Measurements from ENCODE around the gene C9orf78.
A peak's percentile ranks its signal among the peaks of the same experiment; 100 is the strongest.

Gene C9orf78, protein sequence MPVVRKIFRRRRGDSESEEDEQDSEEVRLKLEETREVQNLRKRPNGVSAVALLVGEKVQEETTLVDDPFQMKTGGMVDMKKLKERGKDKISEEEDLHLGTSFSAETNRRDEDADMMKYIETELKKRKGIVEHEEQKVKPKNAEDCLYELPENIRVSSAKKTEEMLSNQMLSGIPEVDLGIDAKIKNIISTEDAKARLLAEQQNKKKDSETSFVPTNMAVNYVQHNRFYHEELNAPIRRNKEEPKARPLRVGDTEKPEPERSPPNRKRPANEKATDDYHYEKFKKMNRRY

DNA sequence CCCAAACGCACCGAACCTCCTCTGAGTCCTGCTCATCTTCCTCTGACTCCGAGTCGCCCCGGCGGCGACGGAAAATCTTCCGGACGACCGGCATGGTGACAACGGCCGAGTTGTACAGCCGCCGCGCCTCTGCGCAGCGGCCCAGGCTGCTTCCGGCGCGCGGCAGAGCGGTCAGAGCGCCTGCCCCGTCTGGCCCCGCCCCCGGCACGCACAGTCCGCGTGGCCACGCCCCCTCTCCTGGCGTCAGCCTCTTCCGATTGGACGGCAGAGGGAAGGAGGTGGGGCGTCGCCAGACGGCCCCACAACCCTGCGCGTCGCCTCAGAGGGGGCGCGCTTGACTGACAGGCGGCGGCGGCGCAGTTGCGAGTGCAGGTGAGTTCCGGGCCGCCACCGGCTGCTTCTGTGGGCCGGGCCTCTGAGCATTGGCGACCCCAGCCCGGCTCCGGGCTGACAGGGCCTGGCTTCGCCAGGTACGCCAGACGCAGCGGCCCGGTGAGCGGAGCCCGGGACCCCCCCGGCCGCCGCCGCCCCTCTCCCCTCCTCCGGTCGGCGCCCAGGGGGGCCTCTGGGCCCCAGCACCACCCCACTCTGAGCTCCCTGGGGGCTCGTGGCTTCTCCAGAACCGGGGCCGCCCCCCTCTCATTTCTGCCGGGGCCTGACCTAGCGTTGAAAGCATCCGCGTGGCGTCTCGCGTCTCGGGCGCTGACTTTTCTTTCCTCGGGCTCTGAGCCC, at the start of gene C9orf78, which contains the start of gene USP20:
Gene C9orf78, minus strand, starts transcription at position 148 of the 732 bp plus-strand sequence. Its CDS starts 54 bp downstream, at position 94.
Gene USP20, plus strand, starts transcription at position 331 of the 732 bp plus-strand sequence. CDS start 17,098 bp downstream, outside the sequence.
- peak; percentile 84 for DNase-seq

DNA sequence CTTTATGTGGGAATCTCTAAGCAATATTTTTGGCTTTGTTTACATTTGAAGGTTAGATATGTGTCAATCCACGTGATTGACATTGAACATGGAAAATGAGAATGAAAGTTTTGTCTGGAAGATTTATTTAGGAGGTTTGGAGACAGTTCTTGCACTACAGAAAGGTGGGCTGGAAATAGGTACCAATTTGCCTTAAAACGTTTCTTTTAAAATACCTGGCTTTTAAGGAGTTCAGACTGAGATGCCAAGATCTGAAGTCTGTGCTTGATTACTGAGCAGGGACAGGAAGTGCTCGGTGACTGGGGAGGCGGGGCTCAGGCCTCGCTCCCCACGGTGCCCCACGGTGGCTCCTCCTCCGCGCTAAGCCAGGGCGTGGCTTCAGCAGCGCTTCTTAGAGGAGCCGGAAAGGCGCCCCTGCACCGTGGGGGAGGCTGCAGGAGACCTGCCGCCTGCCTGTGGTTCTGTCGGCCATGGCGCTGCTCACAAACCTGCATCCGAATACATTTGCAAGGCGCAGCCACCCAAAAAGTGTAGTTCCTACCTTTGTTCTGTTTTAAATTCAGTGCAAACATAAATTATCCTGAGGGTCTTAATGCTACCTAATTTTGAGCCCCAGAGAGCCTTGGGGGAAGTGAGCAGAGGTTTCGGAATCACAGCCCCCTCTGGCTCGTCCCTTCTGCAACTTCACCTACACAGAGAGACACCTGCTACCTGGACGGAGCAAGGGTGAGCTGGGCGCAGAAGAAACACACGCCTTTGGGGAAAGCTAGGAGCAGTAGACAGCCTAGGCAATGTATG, 49.3 kb upstream of the C9orf78 start:
- DNase-seq = peak; percentile 60

DNA sequence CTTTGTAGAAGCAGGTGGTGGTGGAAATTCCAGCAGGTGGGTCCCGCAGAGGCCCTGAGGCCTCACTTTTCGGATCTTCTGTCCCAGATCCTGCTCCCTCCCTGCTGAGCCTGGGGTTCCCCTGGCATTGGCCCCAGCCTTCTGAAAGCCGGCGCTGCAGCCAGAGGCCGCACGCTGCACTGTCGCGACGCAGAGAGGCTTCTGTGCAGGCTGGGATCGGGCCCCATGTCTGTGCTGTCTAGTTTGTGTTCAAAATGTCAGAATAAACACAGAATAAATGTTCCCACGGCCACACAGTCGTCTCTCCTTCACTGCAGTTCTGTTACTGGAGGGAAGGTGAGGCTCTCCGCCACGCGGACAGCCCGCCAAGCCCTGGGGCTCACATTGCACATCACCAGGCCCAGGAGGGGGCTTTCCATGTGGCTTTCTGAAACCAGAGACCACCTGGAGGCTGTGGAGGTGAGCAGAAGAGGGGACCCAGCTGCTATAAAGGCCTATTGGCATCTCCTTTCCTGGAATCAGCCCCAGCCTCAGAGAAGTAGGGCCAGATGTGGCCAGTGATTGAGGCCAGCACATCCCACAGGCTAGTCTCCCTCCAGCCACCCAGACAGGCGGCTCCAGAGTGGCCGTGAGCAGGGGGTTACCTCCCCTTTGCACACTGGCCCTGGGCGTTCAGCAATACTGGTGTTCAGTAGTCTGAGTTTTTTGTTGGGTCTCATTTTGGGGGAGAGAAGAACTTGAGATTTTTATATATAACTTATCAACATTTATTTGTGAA, 46.7 kb upstream of the C9orf78 start:
- DNase-seq = no peak

DNA sequence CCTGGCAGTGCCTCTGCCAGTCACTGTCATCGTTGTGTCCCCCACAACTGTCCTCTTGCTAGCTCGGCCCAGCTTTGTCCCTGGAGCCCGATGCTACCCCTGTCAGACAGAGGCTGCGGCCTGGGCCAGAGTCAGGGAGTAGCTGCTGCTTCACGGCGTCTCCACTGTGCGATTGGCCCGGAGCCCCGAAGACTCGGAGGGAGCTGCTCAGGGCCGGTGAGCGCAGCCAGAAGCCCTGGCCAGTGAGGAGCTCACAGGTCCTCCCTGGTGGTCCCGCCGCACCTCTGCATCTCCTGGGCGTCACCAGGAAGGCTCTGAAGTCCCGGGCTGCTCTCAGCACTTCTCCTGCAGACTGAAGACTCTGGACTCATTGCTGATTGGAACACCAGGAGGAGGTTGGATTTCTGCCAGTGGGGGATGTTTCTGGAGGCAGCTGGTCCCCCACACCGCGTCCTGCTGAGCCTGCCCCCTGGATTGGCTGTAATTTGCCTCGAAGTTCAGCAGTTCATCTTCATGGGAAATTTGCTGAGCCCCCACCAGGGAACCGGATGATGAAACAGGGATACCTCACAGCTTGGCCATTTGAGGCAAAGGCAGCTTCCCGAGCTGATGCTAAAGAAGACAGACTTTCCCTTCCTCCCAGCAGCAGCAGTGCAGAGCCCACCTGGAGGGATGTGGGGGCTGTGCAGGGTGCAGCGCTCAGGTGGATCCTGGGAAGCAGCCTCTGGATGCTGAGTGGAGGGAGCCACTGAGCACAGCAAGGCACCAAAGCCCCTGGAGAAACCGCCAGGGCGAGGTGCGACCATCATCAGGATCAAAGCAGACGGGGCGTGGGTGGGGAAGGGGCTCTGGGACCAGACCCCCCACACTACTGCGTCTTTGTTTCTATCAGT, 45.8 kb upstream of the C9orf78 start:
- no peak for DNase-seq

DNA sequence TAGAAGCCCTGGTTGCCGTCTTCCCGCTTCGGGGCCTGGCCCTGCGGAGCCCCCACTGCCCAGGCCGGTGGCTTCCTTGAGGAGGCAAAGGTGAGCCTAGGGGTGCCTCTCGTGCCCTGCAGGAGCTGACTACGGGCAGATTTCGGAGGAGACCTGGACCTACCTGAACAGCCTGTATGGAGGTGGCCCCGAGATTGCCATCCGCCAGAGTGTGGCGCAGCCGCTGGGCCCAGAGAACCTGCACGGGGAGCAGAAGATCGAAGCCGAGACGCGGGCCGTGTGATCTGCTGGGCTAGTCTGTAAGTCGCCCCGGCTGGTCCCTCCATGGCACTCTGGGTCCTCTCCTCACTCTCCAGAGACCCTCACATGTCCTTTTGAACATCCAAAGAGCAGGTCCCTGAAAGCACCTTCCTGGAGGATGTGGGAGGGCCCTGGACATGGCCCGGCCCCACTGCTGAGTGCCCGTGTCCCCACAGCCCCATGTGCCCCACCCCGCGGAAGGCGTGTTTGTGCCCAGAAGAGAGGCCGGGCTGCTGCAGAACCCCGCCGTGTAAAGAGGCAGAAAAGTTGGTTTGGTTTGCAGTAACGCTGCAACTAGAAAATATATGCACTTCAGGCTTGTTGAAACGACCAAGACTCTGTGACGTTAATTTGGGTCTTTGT, 45.0 kb upstream of the C9orf78 start:
- DNase-seq = no peak

DNA sequence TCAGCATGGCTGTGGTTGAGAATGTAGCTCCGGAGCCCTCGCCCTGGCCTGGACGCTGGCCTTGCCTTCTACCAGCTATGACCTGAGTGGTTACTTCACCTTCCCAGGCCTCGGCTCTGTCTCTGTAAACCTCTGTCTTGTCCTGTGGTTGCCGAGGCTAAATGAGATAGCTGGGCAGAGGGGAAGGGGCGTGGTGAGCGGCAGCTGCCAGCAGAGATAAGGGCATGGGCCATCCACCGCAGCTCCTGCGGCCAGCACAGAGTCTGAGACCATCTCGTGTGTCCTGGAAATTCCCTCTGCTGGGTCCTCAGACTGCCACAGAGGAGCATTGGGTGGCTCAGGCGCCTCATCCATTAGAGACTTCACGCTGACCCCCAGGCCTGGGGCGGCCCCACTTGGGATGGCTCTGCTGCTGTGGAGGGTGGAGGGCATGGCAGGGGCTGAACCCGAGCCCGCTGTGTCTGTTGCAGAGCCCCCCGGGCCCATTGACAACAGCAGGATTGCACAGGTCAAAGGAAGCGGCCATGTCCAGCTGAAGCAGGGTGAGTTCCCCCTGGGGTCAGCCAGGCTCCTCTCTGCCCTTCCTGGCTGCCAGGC, 44.1 kb upstream of the C9orf78 start:
- DNase-seq = no peak

DNA sequence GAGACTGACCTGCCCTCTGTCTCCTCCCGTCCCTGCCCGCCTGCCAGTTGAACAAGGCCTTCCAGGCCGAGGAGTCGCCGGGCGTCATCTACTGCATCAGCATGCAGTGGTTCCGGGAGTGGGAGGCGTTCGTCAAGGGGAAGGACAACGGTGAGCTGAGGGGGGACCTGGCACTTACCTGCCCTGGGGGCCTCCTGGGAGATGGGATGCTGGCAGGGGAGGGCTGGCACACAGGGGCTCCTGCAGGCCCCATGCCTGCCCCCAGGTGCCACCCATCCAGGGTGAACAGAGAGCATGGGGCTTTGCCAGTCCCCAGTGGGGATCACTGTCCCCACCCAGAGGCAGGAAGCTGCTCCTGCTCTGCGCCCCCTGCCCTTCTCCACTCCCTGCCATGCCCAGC, 43.2 kb upstream of the C9orf78 start:
- no peak for DNase-seq

DNA sequence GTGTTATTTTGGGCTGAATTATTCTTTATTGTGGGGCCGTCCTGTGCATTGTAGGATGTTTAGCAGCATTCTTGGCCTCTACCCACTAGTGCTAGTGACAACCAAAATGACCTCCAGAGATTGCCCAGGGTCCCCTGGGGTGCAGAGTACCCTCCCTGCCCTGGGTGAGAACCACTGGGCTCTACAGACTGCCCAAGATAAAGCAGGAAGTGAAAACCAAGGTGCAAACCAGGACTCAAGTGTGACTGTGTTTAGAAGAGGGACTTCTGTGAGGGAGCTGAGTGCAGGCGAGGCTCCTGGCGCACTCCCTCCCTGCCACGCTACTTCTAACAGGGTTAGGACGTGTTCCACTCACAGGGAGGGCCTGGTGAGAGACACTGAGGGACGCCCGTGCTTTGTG, 41.7 kb upstream of the C9orf78 start:
- DNase-seq = no peak

DNA sequence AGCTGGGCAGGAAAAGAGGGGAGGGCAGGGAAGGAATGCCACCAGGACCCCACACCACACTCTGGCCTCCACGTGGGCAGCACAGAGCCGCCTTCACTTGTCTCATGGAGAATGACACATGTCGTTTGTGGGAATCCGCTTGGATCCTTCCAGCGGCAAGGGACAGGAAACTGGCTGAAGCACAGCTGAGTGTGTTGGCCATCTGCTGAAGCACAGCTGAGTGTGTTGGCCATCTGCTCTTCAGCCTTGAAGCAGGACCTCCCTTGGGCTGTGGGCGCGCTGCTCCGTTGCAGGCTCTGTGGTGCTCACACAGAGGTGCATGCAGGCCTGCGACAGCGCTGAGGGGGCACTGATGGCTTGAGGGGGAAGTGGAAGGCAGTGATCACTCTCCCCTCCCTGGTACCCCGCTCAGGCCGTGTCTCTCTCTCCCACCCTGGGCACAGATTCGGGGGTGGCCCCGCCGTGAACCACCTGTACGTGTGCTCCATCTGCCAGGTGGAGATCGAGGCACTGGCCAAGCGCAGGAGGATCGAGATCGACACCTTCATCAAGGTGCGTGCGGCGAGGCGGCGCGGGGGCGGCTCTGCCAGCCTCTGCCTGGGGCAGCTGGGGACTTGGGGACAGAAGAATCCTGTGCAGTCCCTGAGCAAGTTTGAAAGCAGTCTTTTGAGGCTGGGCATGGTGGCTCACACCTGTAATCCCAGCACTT, 40.8 kb upstream of the C9orf78 start:
- DNase-seq = no peak

DNA sequence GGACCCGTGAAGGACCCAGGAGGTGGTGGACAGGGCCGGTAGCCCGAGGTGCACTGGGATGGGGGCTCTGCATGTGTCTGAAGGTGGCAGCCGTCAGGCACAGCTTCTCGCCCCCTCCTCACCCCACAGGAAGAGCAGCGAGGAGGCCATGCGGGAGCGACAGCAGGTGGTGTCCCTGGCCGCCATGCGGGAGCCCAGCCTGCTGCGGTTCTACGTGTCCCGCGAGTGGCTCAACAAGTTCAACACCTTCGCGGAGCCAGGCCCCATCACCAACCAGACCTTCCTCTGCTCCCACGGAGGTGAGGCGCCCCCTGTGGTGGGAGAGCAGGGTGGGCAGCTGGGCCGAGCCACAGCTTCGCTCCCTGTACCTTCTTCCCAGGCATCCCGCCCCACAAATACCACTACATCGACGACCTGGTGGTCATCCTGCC, 40.1 kb upstream of the C9orf78 start:
- no peak for DNase-seq

DNA sequence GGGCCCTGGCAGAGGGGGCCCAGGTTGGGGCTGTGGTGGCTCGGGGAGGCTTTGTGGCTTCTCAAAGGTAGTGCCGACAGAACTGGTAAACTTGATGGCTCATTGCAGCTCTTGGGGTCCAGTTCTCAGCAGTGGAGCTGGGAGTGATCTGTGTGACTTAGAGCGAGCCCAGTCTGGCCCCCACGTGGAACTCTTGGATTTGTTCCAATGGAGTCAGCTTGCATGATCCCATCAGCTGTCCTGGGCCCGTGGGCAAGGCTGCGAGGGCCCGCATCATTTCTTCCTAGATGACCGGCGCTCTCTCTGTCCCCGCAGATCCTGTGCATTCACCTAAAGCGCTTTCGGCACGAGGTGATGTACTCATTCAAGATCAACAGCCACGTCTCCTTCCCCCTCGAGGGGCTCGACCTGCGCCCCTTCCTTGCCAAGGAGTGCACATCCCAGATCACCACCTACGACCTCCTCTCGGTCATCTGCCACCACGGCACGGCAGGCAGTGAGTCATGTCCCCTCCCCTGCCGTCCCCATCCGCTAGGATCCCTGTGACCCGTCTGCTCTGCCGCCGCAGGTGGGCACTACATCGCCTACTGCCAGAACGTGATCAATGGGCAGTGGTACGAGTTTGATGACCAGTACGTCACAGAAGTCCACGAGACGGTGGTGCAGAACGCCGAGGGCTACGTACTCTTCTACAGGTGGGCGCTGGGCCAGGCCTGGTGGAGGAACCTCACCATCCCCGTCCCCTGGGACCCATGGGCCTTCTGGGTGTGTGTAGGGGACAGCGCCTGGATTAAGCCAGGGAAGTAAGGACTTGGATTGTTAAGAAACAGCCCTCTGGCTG, 39.4 kb upstream of the C9orf78 start:
- DNase-seq = no peak

DNA sequence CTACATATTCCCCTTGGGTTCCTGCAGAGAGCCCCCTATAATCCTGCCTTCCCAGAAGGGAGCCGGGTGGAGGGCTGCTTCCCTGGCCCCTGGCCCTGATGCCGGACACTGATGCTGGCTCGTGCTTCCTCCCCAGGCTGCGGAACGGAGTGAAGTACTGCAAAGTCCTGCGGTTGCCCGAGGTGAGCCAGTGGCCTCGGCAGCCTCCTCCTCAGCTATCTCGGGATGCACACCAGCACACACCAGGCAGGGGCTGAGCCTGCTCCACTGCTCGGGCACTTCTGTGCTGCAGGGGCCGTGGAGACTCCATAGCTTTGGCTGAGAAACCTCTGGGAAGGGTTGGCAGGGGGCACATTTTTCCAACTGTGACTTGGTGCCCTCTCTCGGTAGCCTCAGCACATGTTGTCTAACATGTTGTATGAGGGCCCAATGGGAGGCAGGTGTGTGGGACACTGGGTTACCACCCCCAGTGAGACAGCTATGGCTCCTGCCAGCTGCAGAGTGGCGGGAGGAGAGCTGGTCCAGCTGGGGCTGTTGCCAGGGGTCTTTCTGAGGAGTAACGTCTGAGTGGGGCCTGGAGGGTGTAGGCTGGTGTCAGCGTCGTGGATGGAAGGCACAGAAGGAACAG, 38.6 kb upstream of the C9orf78 start:
- DNase-seq = no peak

DNA sequence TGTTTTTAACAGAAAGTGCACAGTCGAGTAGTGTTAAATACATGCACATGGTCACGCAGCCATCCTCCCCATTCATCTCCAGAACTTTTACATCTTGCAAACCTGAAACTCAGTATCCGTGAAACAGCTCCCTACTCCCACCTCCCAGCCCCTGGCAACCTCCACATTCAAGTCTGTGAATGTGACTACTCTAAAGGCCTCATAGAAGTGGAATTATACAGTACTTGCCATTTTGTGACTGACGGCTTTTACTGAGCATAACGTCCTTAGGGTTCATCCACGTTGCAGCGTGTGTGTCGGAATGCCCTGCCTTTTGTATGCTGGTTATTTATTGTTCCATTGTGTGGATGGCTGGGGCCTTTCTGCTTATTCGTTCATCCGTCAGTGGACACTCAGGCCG, 36.0 kb upstream of the C9orf78 start:
- no peak for DNase-seq

DNA sequence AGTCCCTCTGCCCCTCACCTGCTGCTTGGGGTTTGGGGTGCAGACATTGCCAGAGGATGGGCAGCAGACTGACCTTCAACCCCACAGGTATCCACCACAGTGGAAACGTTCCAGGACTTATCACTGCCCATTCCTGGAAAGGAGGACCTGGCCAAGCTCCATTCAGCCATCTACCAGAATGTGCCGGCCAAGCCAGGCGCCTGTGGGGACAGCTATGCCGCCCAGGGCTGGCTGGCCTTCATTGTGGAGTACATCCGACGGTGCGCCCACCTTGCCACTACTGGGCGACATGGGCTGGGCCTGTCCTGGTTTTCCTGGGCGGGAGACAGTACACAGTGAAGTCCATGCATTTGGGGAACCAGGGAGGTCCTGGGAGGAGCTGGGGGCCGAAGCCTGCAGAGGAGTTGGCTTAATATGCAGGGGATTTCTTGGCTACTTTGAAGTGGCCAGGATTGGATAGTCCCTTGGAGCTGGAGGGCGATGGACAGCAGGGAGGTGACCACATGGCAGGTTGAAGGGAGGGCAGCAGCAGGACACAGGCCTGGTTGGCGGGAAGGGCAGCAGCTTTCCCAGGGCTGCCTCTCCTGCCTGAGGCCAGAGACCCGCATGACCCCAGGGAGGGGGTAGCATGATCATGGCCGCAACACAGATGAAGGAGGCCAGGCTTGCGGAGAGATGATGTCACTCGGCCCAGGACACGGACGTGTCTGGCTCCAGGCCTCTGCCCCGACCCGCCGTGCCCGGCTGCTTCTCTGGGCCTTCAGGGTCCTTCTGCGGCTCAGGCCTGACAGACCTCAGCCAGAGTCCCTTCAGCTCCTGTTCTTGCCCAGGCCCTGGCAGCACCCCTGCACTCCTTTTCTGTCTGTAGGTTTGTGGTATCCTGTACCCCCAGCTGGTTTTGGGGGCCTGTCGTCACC, 34.8 kb upstream of the C9orf78 start:
- DNase-seq = no peak

DNA sequence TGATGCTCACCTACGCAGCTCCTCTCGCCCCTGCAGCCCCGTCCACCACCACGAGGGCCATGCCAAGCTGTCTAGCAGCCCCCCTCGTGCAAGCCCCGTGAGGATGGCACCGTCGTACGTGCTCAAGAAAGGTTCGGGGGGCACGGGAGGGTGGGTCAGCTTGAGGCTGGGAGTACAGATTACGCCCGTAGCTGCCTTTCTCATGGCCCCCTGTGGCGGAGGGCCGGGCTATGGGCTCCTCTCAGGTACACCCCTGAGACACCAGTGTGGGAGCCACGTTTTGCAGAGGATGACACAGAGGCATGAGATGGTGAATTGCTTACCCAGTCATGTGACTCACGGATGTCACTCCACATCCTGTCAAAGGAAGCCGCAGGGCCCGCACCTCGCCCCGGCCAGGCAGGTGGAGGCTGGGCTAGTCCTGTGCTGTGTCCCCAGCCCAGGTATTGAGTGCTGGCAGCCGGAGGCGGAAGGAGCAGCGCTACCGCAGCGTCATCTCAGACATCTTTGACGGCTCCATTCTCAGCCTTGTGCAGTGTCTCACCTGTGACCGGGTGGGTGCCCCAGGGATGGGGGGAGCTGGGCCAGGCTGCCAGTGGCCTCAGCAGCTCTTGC, 33.9 kb upstream of the C9orf78 start:
- no peak for DNase-seq

DNA sequence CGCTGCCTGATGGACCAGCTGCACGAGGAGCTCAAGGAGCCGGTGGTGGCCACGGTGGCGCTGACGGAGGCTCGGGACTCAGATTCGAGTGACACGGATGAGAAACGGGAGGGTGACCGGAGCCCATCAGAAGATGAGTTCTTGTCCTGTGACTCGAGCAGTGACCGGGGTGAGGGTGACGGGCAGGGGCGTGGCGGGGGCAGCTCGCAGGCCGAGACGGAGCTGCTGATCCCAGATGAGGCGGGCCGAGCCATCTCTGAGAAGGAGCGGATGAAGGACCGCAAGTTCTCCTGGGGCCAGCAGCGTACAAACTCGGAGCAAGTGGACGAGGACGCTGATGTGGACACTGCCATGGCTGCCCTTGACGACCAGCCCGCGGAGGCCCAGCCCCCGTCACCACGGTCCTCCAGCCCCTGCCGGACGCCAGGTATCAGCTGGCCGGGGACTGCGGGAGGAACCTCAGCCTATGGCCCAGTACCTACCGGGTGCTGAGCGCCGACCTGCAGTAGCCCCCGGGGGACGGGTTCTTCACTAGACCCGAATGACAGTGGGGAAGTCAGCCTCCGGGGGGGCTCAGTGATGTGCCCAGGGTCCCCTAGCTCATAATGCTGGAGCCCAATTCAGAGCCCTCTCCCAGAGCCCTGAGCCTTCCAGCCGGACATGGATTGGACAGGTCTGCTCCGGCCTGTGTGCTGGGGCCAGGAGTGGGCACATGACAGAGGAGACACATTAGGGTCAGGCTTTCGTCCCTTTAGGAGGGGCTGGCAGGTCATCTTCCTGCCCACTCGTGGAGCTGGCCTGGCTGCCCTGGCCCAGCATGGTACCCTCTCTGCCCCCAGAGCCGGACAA, 33.2 kb upstream of the C9orf78 start:
- no peak for DNase-seq
